GM19467 (cell line): ENCODE results near the gene SPATA6L.

Experiments
- ATAC-seq: cut with Tn5 transposase; IDR thresholded peaks from one replicate; pipeline ENCODE4 v1.9.1; 2021; ENCODE audit warnings: mild to moderate bottlenecking, moderate library complexity; ENCODE audit not compliant: unreplicated experiment

Gene SPATA6L

GRCh38 chr9:4558371-4558998, 107.8 kb downstream of the SPATA6L start:
- ATAC-seq = no peak

GRCh38 chr9:4555236-4555635, 111.0 kb downstream of the SPATA6L start:
- no peak for ATAC-seq

GRCh38 chr9:4553951-4554381, 112.3 kb downstream of the SPATA6L start:
- no peak for ATAC-seq

- ATAC-seq = no peak
These were observed 115.3 kb downstream of the SPATA6L start for GRCh38 chr9:4550777-4551484.

GRCh38 chr9:4549751-4550295, 116.5 kb downstream of the SPATA6L start:
- ATAC-seq = no peak

GRCh38 chr9:4548811-4549725, 117.2 kb downstream of the SPATA6L start:
- ATAC-seq = no peak
